ENCODE results near the gene RASGEF1C.

- TF ChIP-seq CTCF (IDR thresholded peaks at IDR 0.05; ENCODE audit: insufficient read depth, low read length, poor library complexity, severe bottlenecking) (no peak), EZH2phosphoT487 (conservative IDR thresholded peaks at IDR 0.05; ENCODE audit: low read length) (no peak)
Measured at GRCh38 chr5:180251887-180252286, 42.9 kb upstream of the RASGEF1C start.
